B cell (primary cell): ENCODE measurements around the gene RNASE8. TPM values are rescaled to one million over a fixed set of nuclear protein-coding genes. Genes with fewer than 3 reads are reported as not detected.

Source experiments
- ATAC-seq: fragments of 200-7000 bp; cut with Tn5 transposase; one replicate; pipeline ENCODE4 v1.10.0; 2021; ENCODE audit warnings: low read depth, mild to moderate bottlenecking, moderate number of reproducible peaks, moderate library complexity
- CTCF ChIA-PET: fragments of 350-600 bp; sonication (Branson Sonifier 250); formaldehyde crosslinking; loops from one replicate; lab custom pipeline; 2021; ENCODE audit warnings: antibody characterized with exemption, inconsistent platforms; lab: Charles Lee
- POLR2A ChIA-PET: fragments of 350-600 bp; sonication (Branson Sonifier 250); formaldehyde crosslinking; loops from one replicate; lab custom pipeline; 2021; ENCODE audit warnings: antibody characterized with exemption; lab: Charles Lee
- DNase-seq: peaks from one replicate; pipeline ENCODE4 v3.0.0; 2013
- H2AFZ ChIP-seq: 2 replicates; pipeline ENCODE4 v1.6.1; 2012; ENCODE audit warnings: mild to moderate bottlenecking, low read depth, low read length; ENCODE audit not compliant: insufficient read depth, poor library complexity, severe bottlenecking
- H3K27ac ChIP-seq, 2 donors: 1 replicate in 1 of 2; 2 replicates in 1 of 2; pipeline ENCODE4 v1.5.1; 2012 to 2013; ENCODE audit warnings: low read length in 2 of 2, mild to moderate bottlenecking in 2 of 2, moderate library complexity in 1 of 2
- H3K27me3 ChIP-seq, 4 experiments: fragments of 200-600 bp in 1 of 4; sonication (generic) in 1 of 4; replicated peaks in 1 of 4; 1 replicate in 2 of 4; 2 replicates in 2 of 4; pipeline versions ENCODE4 v1.6.1 to v1.7.0; 2013 to 2016; ENCODE audit warnings: low read length in 3 of 4, mild to moderate bottlenecking in 2 of 4, mixed read lengths in 1 of 4, moderate library complexity in 1 of 4; ENCODE audit not compliant: insufficient read depth in 4 of 4, control insufficient read depth in 3 of 4; ENCODE audit errors: control extremely low read depth in 1 of 4
- H3K36me3 ChIP-seq, 2 experiments: replicated peaks in 1 of 2; 1 replicate in 1 of 2; 2 replicates in 1 of 2; pipeline versions ENCODE4 v1.6.1 to v1.7.1; 2013; ENCODE audit warnings: low read length in 1 of 2; ENCODE audit not compliant: insufficient read depth in 2 of 2, control insufficient read depth in 1 of 2; ENCODE audit errors: control extremely low read depth in 1 of 2, extremely low read depth in 1 of 2
- H3K4me1 ChIP-seq, 2 donors: fragments of 200-600 bp in 1 of 2; sonication (generic) in 1 of 2; 1 replicate in 1 of 2; 2 replicates in 1 of 2; pipeline versions ENCODE4 v1.5.1 to v1.6.1; 2013 to 2017; ENCODE audit warnings: low read length in 2 of 2; ENCODE audit not compliant: control insufficient read depth in 2 of 2, insufficient read depth in 2 of 2
- H3K4me2 ChIP-seq: replicated peaks from 2 replicates; pipeline ENCODE3; 2012; ENCODE audit warnings: mild to moderate bottlenecking, low read depth, low read length; ENCODE audit not compliant: poor library complexity, severe bottlenecking
- H3K4me3 ChIP-seq, 5 experiments: fragments of 200-600 bp in 1 of 5; sonication (generic) in 1 of 5; 1 replicate in 3 of 5; 2 replicates in 2 of 5; pipeline versions ENCODE4 v1.5.1 to v1.7.0; 2011 to 2016; ENCODE audit warnings: low read length in 4 of 5, mild to moderate bottlenecking in 4 of 5, low read depth in 2 of 5, control low read depth in 1 of 5, moderate library complexity in 1 of 5; ENCODE audit not compliant: insufficient read depth in 1 of 5; ENCODE audit errors: control extremely low read depth in 1 of 5, extremely low read depth in 1 of 5
- H3K79me2 ChIP-seq: fragments of 200-600 bp; sonication (generic); one replicate; pipeline ENCODE4 v1.6.0; 2016; ENCODE audit warnings: low read length; ENCODE audit not compliant: control insufficient read depth, insufficient read depth
- H3K9ac ChIP-seq: fragments of 200-600 bp; sonication (generic); 2 replicates; pipeline ENCODE4 v1.6.1; 2017; ENCODE audit warnings: mild to moderate bottlenecking, low read length, moderate library complexity
- H3K9me3 ChIP-seq, 3 donors: one replicate each; pipeline versions ENCODE4 v1.6.1 to v1.7.1; 2013; ENCODE audit warnings: low read length in 2 of 3; ENCODE audit not compliant: control insufficient read depth in 2 of 3, insufficient read depth in 1 of 3; ENCODE audit errors: control extremely low read depth in 1 of 3
- H4K20me1 ChIP-seq: 2 replicates; pipeline ENCODE4 v1.6.0; 2012; ENCODE audit warnings: mild to moderate bottlenecking, low read length; ENCODE audit not compliant: insufficient read depth, control insufficient read depth, poor library complexity, severe bottlenecking
- H3K27ac Mint-ChIP-seq: one replicate; pipeline ENCODE4 v1.8.0; 2021; ENCODE audit warnings: mixed read lengths
- H3K27me3 Mint-ChIP-seq: one replicate; pipeline ENCODE4 v1.8.0; 2021; ENCODE audit warnings: mixed read lengths
- H3K4me1 Mint-ChIP-seq: one replicate; pipeline ENCODE4 v1.8.0; 2021; ENCODE audit warnings: mixed read lengths
- H3K4me3 Mint-ChIP-seq: one replicate; pipeline ENCODE4 v1.8.0; 2021; ENCODE audit warnings: mixed read lengths
- H3K9me3 Mint-ChIP-seq: one replicate; pipeline ENCODE4 v1.8.0; 2022; ENCODE audit warnings: mixed read lengths; ENCODE audit not compliant: insufficient read depth
- EZH2 ChIP-seq: IDR thresholded peaks from 2 replicates; pipeline ENCODE4 v1.6.1; 2012; ENCODE audit warnings: borderline replicate concordance, low read depth, mild to moderate bottlenecking, moderate library complexity, low read length; ENCODE audit not compliant: insufficient read depth, poor library complexity, severe bottlenecking
- WGBS: methylation state at CpG from one replicate; pipeline ENCODE4 v1.1.5; 2013; ENCODE audit warnings: missing lambda C conversion rate; ENCODE audit not compliant: insufficient coverage; 5-methylcytosine and 5-hydroxymethylcytosine counted together
- intact Hi-C: fragments of 100-400 bp; cut with micrococcal nuclease; formaldehyde crosslinking; loops from one replicate; pipeline ENCODE4 v1.10.0; 2022
- polyA plus RNA-seq: library from polyadenylated mRNA; depleted of rRNA; stranded (reverse); fragments of >200 nt; gene quantifications from 2 replicates; pipeline ENCODE4 v1.2.3, GENCODE V29; 2012
- total RNA-seq, 2 donors: library from RNA; stranded (reverse); fragments of 120-200 nt in 1 of 2; gene quantifications; 1 replicate in 1 of 2; 2 replicates in 1 of 2; pipeline versions ENCODE4 v1.2.3 to v1.2.4, GENCODE V29; 2013 to 2022
- TF ChIP-seq, protein P1 (sequence below): fragments of 200-600 bp; IDR thresholded peaks from one replicate; pipeline ENCODE4 v1.8.0; 2022; ENCODE audit warnings: antibody characterized with exemption, mild to moderate bottlenecking

The RNASE8 gene
- total and polyA plus RNA-seq, 2 donors (not counting 1 experiment from before 2014, with no cell fraction given) = not detected

GRCh38 chr14:21075719-21076437 is 18.3 kb downstream of the RNASE8 start:
- Histone ChIP-seq H3K27ac (no peak overlapping the region), H4K20me1 (no peaks in the 10 kb centered on the region), H3K9me3 (peaks cover 0 to 2% (median 0%) of the 10 kb centered on the region in 3 donors), H3K4me3 (no peak overlapping the region), H2AFZ (no peak overlapping the region), H3K27me3 (peaks cover 0 to 24% (median 3%) of the 10 kb centered on the region in 4 experiments), H3K4me2 (no peak overlapping the region), H3K79me2 (no peaks in the 10 kb centered on the region), H3K36me3 (no peaks in the 10 kb centered on the region), H3K9ac (no peak overlapping the region), H3K4me1 (peaks cover 14 to 16% of the 10 kb centered on the region in 2 donors)
- whole genome bisulfite sequencing = 93% methylated on average over 9 of the region's 9 CpGs
- no peaks in the 10 kb centered on the region for H3K9me3 Mint-ChIP-seq
- TF ChIP-seq, protein P1, sequence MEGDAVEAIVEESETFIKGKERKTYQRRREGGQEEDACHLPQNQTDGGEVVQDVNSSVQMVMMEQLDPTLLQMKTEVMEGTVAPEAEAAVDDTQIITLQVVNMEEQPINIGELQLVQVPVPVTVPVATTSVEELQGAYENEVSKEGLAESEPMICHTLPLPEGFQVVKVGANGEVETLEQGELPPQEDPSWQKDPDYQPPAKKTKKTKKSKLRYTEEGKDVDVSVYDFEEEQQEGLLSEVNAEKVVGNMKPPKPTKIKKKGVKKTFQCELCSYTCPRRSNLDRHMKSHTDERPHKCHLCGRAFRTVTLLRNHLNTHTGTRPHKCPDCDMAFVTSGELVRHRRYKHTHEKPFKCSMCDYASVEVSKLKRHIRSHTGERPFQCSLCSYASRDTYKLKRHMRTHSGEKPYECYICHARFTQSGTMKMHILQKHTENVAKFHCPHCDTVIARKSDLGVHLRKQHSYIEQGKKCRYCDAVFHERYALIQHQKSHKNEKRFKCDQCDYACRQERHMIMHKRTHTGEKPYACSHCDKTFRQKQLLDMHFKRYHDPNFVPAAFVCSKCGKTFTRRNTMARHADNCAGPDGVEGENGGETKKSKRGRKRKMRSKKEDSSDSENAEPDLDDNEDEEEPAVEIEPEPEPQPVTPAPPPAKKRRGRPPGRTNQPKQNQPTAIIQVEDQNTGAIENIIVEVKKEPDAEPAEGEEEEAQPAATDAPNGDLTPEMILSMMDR = no peak
- TF ChIP-seq EZH2 = no peak
- peaks cover 23% of the 10 kb centered on the region for H3K4me1 Mint-ChIP-seq
- ChIA-PET POLR2A (no interaction called here), CTCF (interaction anchor here (2.4 to 6.2 kb wide), 2 partner anchors 17 to 31 kb away, joined by 10 to 133 read pairs; no protein-coding TSS in a partner anchor)
- DNase-seq (no peak), ATAC-seq (no peak)
- no peak overlapping the region for H3K4me3 Mint-ChIP-seq
- no peak overlapping the region for H3K27ac Mint-ChIP-seq
- intact Hi-C loops = no loop called here
- H3K27me3 Mint-ChIP-seq = peaks cover 12% of the 10 kb centered on the region

- no peak overlapping the region for H2AFZ ChIP-seq
- ChIA-PET CTCF (interaction anchor here (0.6 to 2.4 kb wide), 4 partner anchors 10 to 27 kb away, joined by 3 to 14 read pairs (median 7); no protein-coding TSS in a partner anchor), POLR2A (no interaction called here)
- ATAC-seq (no peak), DNase-seq (no peak)
- H3K9me3 Mint-ChIP-seq = no peaks in the 10 kb centered on the region
- TF ChIP-seq, protein P1 = no peak
- TF ChIP-seq EZH2 = no peak
- peaks cover 0 to under 1% of the 10 kb centered on the region in 2 donors for H3K4me1 ChIP-seq
- no peak overlapping the region for H3K27ac ChIP-seq
- H3K4me3 Mint-ChIP-seq = no peak overlapping the region
- WGBS = no CpG with 5 or more reads among the region's 2 CpGs
- H3K4me3 ChIP-seq = no peak overlapping the region
- intact Hi-C loops = no loop called here
- H3K9me3 ChIP-seq = peaks cover 0 to 3% (median 0%) of the 10 kb centered on the region in 3 donors
- peaks cover 5% of the 10 kb centered on the region for H3K4me1 Mint-ChIP-seq
- H3K27me3 ChIP-seq = peaks cover 0 to 13% (median 0%) of the 10 kb centered on the region in 4 experiments
- peaks cover 12% of the 10 kb centered on the region for H3K27me3 Mint-ChIP-seq
- H3K27ac Mint-ChIP-seq = no peak overlapping the region
- no peaks in the 10 kb centered on the region for H4K20me1 ChIP-seq
- no peak overlapping the region for H3K9ac ChIP-seq
- no peaks in the 10 kb centered on the region for H3K79me2 ChIP-seq
- no peak overlapping the region for H3K4me2 ChIP-seq
- no peaks in the 10 kb centered on the region for H3K36me3 ChIP-seq
These were observed 20.1 kb downstream of the RNASE8 start for GRCh38 chr14:21077672-21078071.
